DMS53 treated with DMSO at 0.1 percent for 48 hours (cell line): ENCODE data around the gene ACBD3.

Source experiments
- DNase-seq: peaks from one replicate; lab custom pipeline; 2025; ENCODE audit not compliant: unreplicated experiment; lab: John Stamatoyannopoulos, UW

The ACBD3 gene

GRCh38 chr1:226202246-226202645 lies 15.7 kb upstream of the ACBD3 start:
- DNase-seq = no peak

GRCh38 chr1:226201029-226201593 lies 14.6 kb upstream of the ACBD3 start:
- DNase-seq = no peak

GRCh38 chr1:226199971-226200370 lies 13.4 kb upstream of the ACBD3 start:
- DNase-seq = no peak

GRCh38 chr1:226195144-226195543 lies 8.6 kb upstream of the ACBD3 start:
- no peak for DNase-seq

GRCh38 chr1:226187380-226187779 lies 839 bp upstream of the ACBD3 start:
- DNase-seq = no peak

GRCh38 chr1:226187019-226187322 lies 430 bp upstream of the ACBD3 start:
- DNase-seq = peak; percentile 47

GRCh38 chr1:226185141-226186036 lies 1.2 kb downstream of the ACBD3 start:
- no peak for DNase-seq

GRCh38 chr1:226181996-226182714 lies 4.4 kb downstream of the ACBD3 start:
- no peak for DNase-seq

- DNase-seq = no peak
Observed at GRCh38 chr1:226176870-226177269, 9.7 kb downstream of the ACBD3 start.

- DNase-seq = no peak
Observed at GRCh38 chr1:226172589-226172988, 14.0 kb downstream of the ACBD3 start.

GRCh38 chr1:226166341-226166740 lies 20.2 kb downstream of the ACBD3 start:
- DNase-seq = no peak

- DNase-seq = no peak
Observed at GRCh38 chr1:226164154-226164553, 22.4 kb downstream of the ACBD3 start.

- no peak for DNase-seq
Observed at GRCh38 chr1:226162898-226163297, 23.6 kb downstream of the ACBD3 start.

- DNase-seq = no peak
Observed at GRCh38 chr1:226158983-226159382, 27.6 kb downstream of the ACBD3 start.

GRCh38 chr1:226158457-226158856 lies 28.1 kb downstream of the ACBD3 start:
- no peak for DNase-seq

- no peak for DNase-seq
Observed at GRCh38 chr1:226157761-226158316, 28.7 kb downstream of the ACBD3 start.

GRCh38 chr1:226154593-226154992 lies 31.9 kb downstream of the ACBD3 start:
- DNase-seq = no peak

- no peak for DNase-seq
Observed at GRCh38 chr1:226149806-226150205, 36.7 kb downstream of the ACBD3 start.

GRCh38 chr1:226148121-226148648 lies 38.4 kb downstream of the ACBD3 start:
- no peak for DNase-seq

GRCh38 chr1:226144045-226144444 lies 42.5 kb downstream of the ACBD3 start:
- no peak for DNase-seq

GRCh38 chr1:226135709-226136108 lies 50.8 kb downstream of the ACBD3 start:
- no peak for DNase-seq
